GM21619 (cell line): ENCODE results near the gene SNX18.
"Not testable (repeated sequence)": the region's sequence is repeated elsewhere in the genome, so short reads cannot be mapped to it uniquely, and the experiment has no call there.

ENCODE experiments used
- ATAC-seq: cut with Tn5 transposase; IDR thresholded peaks from one replicate; pipeline ENCODE4 v1.9.1; 2021; ENCODE audit not compliant: unreplicated experiment

Gene SNX18

GRCh38 chr5:54519509-54519876 lies 1.9 kb downstream of the SNX18 start:
- ATAC-seq: no peak

GRCh38 chr5:54520438-54520846 lies 2.9 kb downstream of the SNX18 start:
- ATAC-seq: no peak

GRCh38 chr5:54520940-54521339 lies 3.4 kb downstream of the SNX18 start:
- ATAC-seq: no peak

GRCh38 chr5:54521856-54522479 lies 4.4 kb downstream of the SNX18 start:
- ATAC-seq: no peak

GRCh38 chr5:54523534-54523933 lies 6.0 kb downstream of the SNX18 start:
- ATAC-seq: no peak

GRCh38 chr5:54524082-54524481 lies 6.5 kb downstream of the SNX18 start:
- no peak for ATAC-seq

GRCh38 chr5:54524704-54525103 lies 7.1 kb downstream of the SNX18 start:
- no peak for ATAC-seq

GRCh38 chr5:54525261-54525660 lies 7.7 kb downstream of the SNX18 start:
- ATAC-seq: no peak

GRCh38 chr5:54525692-54526091 lies 8.1 kb downstream of the SNX18 start:
- no peak for ATAC-seq

- no peak for ATAC-seq
Observed at GRCh38 chr5:54526604-54527288, 9.2 kb downstream of the SNX18 start.

GRCh38 chr5:54528633-54529209 lies 11.2 kb downstream of the SNX18 start:
- no peak for ATAC-seq

- no peak for ATAC-seq
Observed at GRCh38 chr5:54529565-54529964, 12.0 kb downstream of the SNX18 start.

- no peak for ATAC-seq
Observed at GRCh38 chr5:54531546-54531945, 14.0 kb downstream of the SNX18 start.

- no peak for ATAC-seq
Observed at GRCh38 chr5:54533541-54534190, 16.1 kb downstream of the SNX18 start.

- ATAC-seq: no peak
Observed at GRCh38 chr5:54534191-54535004, 16.8 kb downstream of the SNX18 start.

- ATAC-seq: no peak
Observed at GRCh38 chr5:54535149-54535844, 17.7 kb downstream of the SNX18 start.

- not testable (repeated sequence) for ATAC-seq
Observed at GRCh38 chr5:54536375-54536774, 18.8 kb downstream of the SNX18 start.

GRCh38 chr5:54536861-54537260 lies 19.3 kb downstream of the SNX18 start:
- not testable (repeated sequence) for ATAC-seq

GRCh38 chr5:54537725-54538124 lies 20.2 kb downstream of the SNX18 start:
- ATAC-seq: no peak

- ATAC-seq: no peak
Observed at GRCh38 chr5:54538156-54538555, 20.6 kb downstream of the SNX18 start.

GRCh38 chr5:54539001-54539400 lies 21.4 kb downstream of the SNX18 start:
- no peak for ATAC-seq
